Neural progenitor cell (in vitro differentiated cells): Measurements from ENCODE around the gene TTLL9. TPM values are rescaled to one million over a fixed set of nuclear protein-coding genes. Genes with fewer than 3 reads are reported as not detected.

ENCODE experiments used
- DNase-seq: peaks from one replicate; pipeline ENCODE4 v3.0.0-alpha.2; 2016; ENCODE audit warnings: low spot score
- H2AFZ ChIP-seq: fragments of 200-600 bp; sonication (generic); replicated peaks from 2 replicates; pipeline ENCODE4 v1.6.1; 2016; ENCODE audit warnings: antibody characterized with exemption
- H3F3A ChIP-seq: fragments of 200-600 bp; sonication (generic); 2 replicates; pipeline ENCODE4 v1.6.1; 2016; ENCODE audit warnings: antibody characterized with exemption, low read depth
- H3K27ac ChIP-seq: fragments of 200-600 bp; sonication (generic); 2 replicates; pipeline ENCODE4 v1.5.1; 2016; ENCODE audit warnings: mild to moderate bottlenecking
- H3K27me3 ChIP-seq: fragments of 200-600 bp; sonication (generic); 2 replicates; pipeline ENCODE4 v1.6.1; 2016; ENCODE audit warnings: mild to moderate bottlenecking, moderate library complexity
- H3K36me3 ChIP-seq: fragments of 200-600 bp; sonication (generic); 2 replicates; pipeline ENCODE4 v1.5.1; 2016
- H3K4me1 ChIP-seq: fragments of 200-600 bp; sonication (generic); 2 replicates; pipeline ENCODE4 v1.6.1; 2016; ENCODE audit warnings: mixed run types
- H3K4me2 ChIP-seq: fragments of 200-600 bp; sonication (generic); 2 replicates; pipeline ENCODE4 v1.6.1; 2016
- H3K4me3 ChIP-seq: fragments of 200-600 bp; sonication (generic); 2 replicates; pipeline ENCODE4 v1.5.1; 2016
- H3K79me2 ChIP-seq: fragments of 200-600 bp; sonication (generic); 2 replicates; pipeline ENCODE4 v1.6.1; 2016; ENCODE audit warnings: low read depth
- H3K9ac ChIP-seq: fragments of 200-600 bp; sonication (generic); 2 replicates; pipeline ENCODE4 v1.6.1; 2016
- H3K9me3 ChIP-seq: fragments of 200-600 bp; sonication (generic); 2 replicates; pipeline ENCODE4 v1.5.1; 2016; ENCODE audit warnings: low read depth
- H4K20me1 ChIP-seq: fragments of 200-600 bp; sonication (generic); 2 replicates; pipeline ENCODE4 v1.6.1; 2016; ENCODE audit warnings: low read depth
- H3K27ac Mint-ChIP-seq: 3 replicates; pipeline ENCODE4 v1.8.0; 2021; ENCODE audit warnings: mixed read lengths
- H3K27me3 Mint-ChIP-seq: 2 replicates; pipeline ENCODE4 v1.8.0; 2022; ENCODE audit warnings: low read depth, mild to moderate bottlenecking, inconsistent platforms, moderate library complexity, mixed read lengths; ENCODE audit not compliant: insufficient read depth
- H3K36me3 Mint-ChIP-seq: 3 replicates; pipeline ENCODE4 v1.8.0; 2021; ENCODE audit warnings: mixed read lengths
- H3K4me1 Mint-ChIP-seq: 3 replicates; pipeline ENCODE4 v1.8.0; 2021; ENCODE audit warnings: mixed read lengths
- H3K4me3 Mint-ChIP-seq: 3 replicates; pipeline ENCODE4 v1.8.0; 2021; ENCODE audit warnings: mild to moderate bottlenecking, moderate library complexity, mixed read lengths
- H3K9me3 Mint-ChIP-seq: 3 replicates; pipeline ENCODE4 v1.8.0; 2020; ENCODE audit warnings: mixed read lengths
- CTCF ChIP-seq: fragments of 200-600 bp; sonication (generic); IDR thresholded peaks from 2 replicates; pipeline ENCODE4 v1.5.1; 2017; ENCODE audit warnings: antibody characterized with exemption, mild to moderate bottlenecking
- EZH2 ChIP-seq: fragments of 200-600 bp; sonication (generic); IDR thresholded peaks from 2 replicates; pipeline ENCODE4 v1.6.1; 2017; ENCODE audit warnings: antibody characterized with exemption, mild to moderate bottlenecking, moderate library complexity
- EZH2phosphoT487 ChIP-seq: fragments of 200-600 bp; sonication (generic); IDR thresholded peaks from 2 replicates; pipeline ENCODE4 v1.6.1; 2017; ENCODE audit warnings: antibody characterized with exemption
- total RNA-seq: library from RNA; depleted of rRNA; stranded (reverse); fragments of >200 nt; gene quantifications from 2 replicates; pipeline ENCODE4 v1.2.3, GENCODE V29; 2015; ENCODE audit warnings: low replicate concordance

TTLL9 gene
- total RNA-seq, 1 donor from 2014 or later = not detected

- no peak overlapping the region for H3K9ac ChIP-seq
- Mint-ChIP-seq H3K27ac (no peak overlapping the region), H3K27me3 (peaks cover 15% of the 10 kb centered on the region), H3K9me3 (no peaks in the 10 kb centered on the region), H3K4me3 (peak overlapping the region; percentile 41), H3K36me3 (no peaks in the 10 kb centered on the region), H3K4me1 (peaks cover 34% of the 10 kb centered on the region)
- no peak overlapping the region for H3K27ac ChIP-seq
- H3K27me3 ChIP-seq = peaks cover 22% of the 10 kb centered on the region
- H3K36me3 ChIP-seq = no peaks in the 10 kb centered on the region
- H2AFZ ChIP-seq = no peak overlapping the region
- no peak overlapping the region for H3K4me2 ChIP-seq
- H3K4me1 ChIP-seq = peaks cover 10% of the 10 kb centered on the region
- H4K20me1 ChIP-seq = no peaks in the 10 kb centered on the region
- H3K4me3 ChIP-seq = no peak overlapping the region
- no peaks in the 10 kb centered on the region for H3K9me3 ChIP-seq
- H3K79me2 ChIP-seq = no peaks in the 10 kb centered on the region
- DNase-seq = no peak
- H3F3A ChIP-seq = peaks cover 29% of the 10 kb centered on the region
- TF ChIP-seq CTCF (no peak), EZH2phosphoT487 (no peak), EZH2 (no peak)
Observed at GRCh38 chr20:31864521-31865400, 5.7 kb upstream of the TTLL9 start.

- Mint-ChIP-seq H3K9me3 (no peaks in the 10 kb centered on the region), H3K4me1 (peaks cover 32% of the 10 kb centered on the region), H3K4me3 (peak overlapping the region; percentile 50), H3K27me3 (peaks cover 16% of the 10 kb centered on the region), H3K27ac (no peak overlapping the region), H3K36me3 (no peaks in the 10 kb centered on the region)
- H3K36me3 ChIP-seq = no peaks in the 10 kb centered on the region
- no peak for DNase-seq
- H3K27ac ChIP-seq = no peak overlapping the region
- peaks cover 23% of the 10 kb centered on the region for H3F3A ChIP-seq
- peaks cover 37% of the 10 kb centered on the region for H3K27me3 ChIP-seq
- H2AFZ ChIP-seq = no peak overlapping the region
- H3K4me2 ChIP-seq = no peak overlapping the region
- no peak overlapping the region for H3K4me3 ChIP-seq
- peaks cover 6% of the 10 kb centered on the region for H3K4me1 ChIP-seq
- TF ChIP-seq EZH2 = no peak
- TF ChIP-seq EZH2phosphoT487 = no peak
- no peaks in the 10 kb centered on the region for H3K9me3 ChIP-seq
- H4K20me1 ChIP-seq = no peaks in the 10 kb centered on the region
- H3K79me2 ChIP-seq = no peaks in the 10 kb centered on the region
- H3K9ac ChIP-seq = no peak overlapping the region
Observed at GRCh38 chr20:31866221-31866620, 4.2 kb upstream of the TTLL9 start.

GRCh38 chr20:31868853-31869672 is 1.4 kb upstream of the TTLL9 start:
- H3K4me2 ChIP-seq = peak overlapping the region; percentile 94
- no peaks in the 10 kb centered on the region for H3K36me3 ChIP-seq
- Mint-ChIP-seq H3K9me3 (no peaks in the 10 kb centered on the region), H3K4me3 (peak overlapping the region; percentile 91), H3K27me3 (peaks cover 17% of the 10 kb centered on the region), H3K27ac (peak overlapping the region; percentile 76), H3K4me1 (peaks cover 19% of the 10 kb centered on the region), H3K36me3 (no peaks in the 10 kb centered on the region)
- H3K9me3 ChIP-seq = no peaks in the 10 kb centered on the region
- peaks cover 17% of the 10 kb centered on the region for H3F3A ChIP-seq
- no peaks in the 10 kb centered on the region for H4K20me1 ChIP-seq
- TF ChIP-seq EZH2phosphoT487 (no peak), CTCF (no peak), EZH2 (no peak)
- peak overlapping the region; percentile 74 for H3K4me3 ChIP-seq
- H3K4me1 ChIP-seq = no peaks in the 10 kb centered on the region
- DNase-seq = no peak
- H3K27me3 ChIP-seq = peaks cover 47% of the 10 kb centered on the region
- H3K79me2 ChIP-seq = no peaks in the 10 kb centered on the region
- H3K9ac ChIP-seq = no peak overlapping the region
- no peak overlapping the region for H2AFZ ChIP-seq
- no peak overlapping the region for H3K27ac ChIP-seq
